Loucy (cell line): ENCODE measurements around the gene APLNR.
"Not testable (repeated sequence)": the region's sequence is repeated elsewhere in the genome, so short reads cannot be mapped to it uniquely, and the experiment has no call there.

Experiments used
- CTCF ChIP-seq: fragments of 200-600 bp; sonication (generic); conservative IDR thresholded peaks from 2 replicates; pipeline ENCODE4 v1.5.1; 2014; ENCODE audit warnings: mild to moderate bottlenecking, antibody characterized with exemption, low read length
- EZH2phosphoT487 ChIP-seq: fragments of 200-600 bp; IDR thresholded peaks from 2 replicates; pipeline ENCODE4 v1.6.1; 2018; ENCODE audit warnings: antibody characterized with exemption, mild to moderate bottlenecking, moderate library complexity, borderline replicate concordance

GRCh38 chr11:57281546-57281945, 44.5 kb upstream of the APLNR start:
- TF ChIP-seq EZH2phosphoT487, CTCF: not testable (repeated sequence)
